CD4-positive, alpha-beta memory T cell (primary cell): ENCODE measurements around the gene CCNQ. TPM values are rescaled to one million over a fixed set of nuclear protein-coding genes. Genes with fewer than 3 reads are reported as not detected.

Source experiments
- CTCF ChIA-PET: fragments of 350-600 bp; sonication (Branson Sonifier 250); formaldehyde crosslinking; loops from one replicate; lab custom pipeline; 2021; ENCODE audit warnings: inconsistent platforms; ENCODE audit not compliant: partially characterized antibody; lab: Charles Lee
- POLR2A ChIA-PET: fragments of 350-600 bp; sonication (Branson Sonifier 250); formaldehyde crosslinking; loops from one replicate; lab custom pipeline; 2021; ENCODE audit not compliant: partially characterized antibody; lab: Charles Lee
- DNase-seq, 5 donors: peaks; one replicate each; pipeline versions ENCODE4 v3.0.0 to v3.0.0-alpha.2; 2020 to 2022; ENCODE audit warnings: mixed read lengths in 1 of 5
- H3K27ac ChIP-seq: one replicate; pipeline ENCODE4 v1.7.0; 2013; ENCODE audit warnings: low read depth, low read length
- H3K27me3 ChIP-seq: 2 replicates; pipeline ENCODE4 v1.7.0; 2013; ENCODE audit warnings: mild to moderate bottlenecking, low read length, moderate library complexity; ENCODE audit not compliant: insufficient read depth
- H3K36me3 ChIP-seq: 2 replicates; pipeline ENCODE4 v1.7.0; 2013; ENCODE audit warnings: mild to moderate bottlenecking, low read length, moderate library complexity; ENCODE audit not compliant: insufficient read depth
- H3K4me1 ChIP-seq: 2 replicates; pipeline ENCODE4 v1.7.0; 2013; ENCODE audit warnings: mild to moderate bottlenecking, low read length, moderate library complexity; ENCODE audit not compliant: insufficient read depth
- H3K4me3 ChIP-seq, 2 donors: one replicate each; pipeline ENCODE4 v1.7.0; 2013; ENCODE audit warnings: low read length in 2 of 2, mild to moderate bottlenecking in 1 of 2
- H3K9me3 ChIP-seq, 2 donors: one replicate each; pipeline ENCODE4 v1.7.0; 2013; ENCODE audit warnings: low read length in 2 of 2, control low read depth in 1 of 2; ENCODE audit not compliant: control insufficient read depth in 1 of 2
- H3K27ac Mint-ChIP-seq, 7 donors: one replicate each; pipeline ENCODE4 v1.8.0; 2020 to 2021; ENCODE audit warnings: mixed read lengths in 7 of 7, mild to moderate bottlenecking in 6 of 7, inconsistent platforms in 3 of 7, moderate library complexity in 3 of 7
- H3K27me3 Mint-ChIP-seq, 2 donors: one replicate each; pipeline ENCODE4 v1.8.0; 2020 to 2021; ENCODE audit warnings: mixed read lengths in 2 of 2
- H3K36me3 Mint-ChIP-seq, 2 donors: one replicate each; pipeline ENCODE4 v1.8.0; 2020 to 2021; ENCODE audit warnings: mixed read lengths in 2 of 2, inconsistent platforms in 1 of 2, mild to moderate bottlenecking in 1 of 2
- H3K4me1 Mint-ChIP-seq, 4 donors: one replicate each; pipeline ENCODE4 v1.8.0; 2020 to 2021; ENCODE audit warnings: mixed read lengths in 4 of 4, mild to moderate bottlenecking in 1 of 4
- H3K4me3 Mint-ChIP-seq, 8 donors: one replicate each; pipeline ENCODE4 v1.8.0; 2020 to 2021; ENCODE audit warnings: mixed read lengths in 8 of 8, mild to moderate bottlenecking in 7 of 8, moderate library complexity in 6 of 8, inconsistent platforms in 3 of 8
- H3K9me3 Mint-ChIP-seq, 8 donors: one replicate each; pipeline ENCODE4 v1.8.0; 2020 to 2021; ENCODE audit warnings: mixed read lengths in 8 of 8, mild to moderate bottlenecking in 5 of 8, inconsistent platforms in 3 of 8, moderate library complexity in 1 of 8
- intact Hi-C: fragments of 100-400 bp; cut with micrococcal nuclease; formaldehyde crosslinking; loops from one replicate; pipeline ENCODE4 v1.15.1; 2023
- polyA plus RNA-seq, 2 donors: library from polyadenylated mRNA; unstranded; fragments of 300-500 nt; fragmentation: Illumina TruSeq; gene quantifications; one replicate each; pipeline ENCODE4 v1.2.3, GENCODE V29; 2021
- total RNA-seq, 2 experiments: library from RNA; stranded (reverse); gene quantifications; one replicate each; pipeline ENCODE4 v1.2.3, GENCODE V29; 2021

Gene CCNQ
- total and polyA plus RNA-seq, 4 experiments from 2014 or later: 26.1 to 53.6 (median 38.8) TPM

GRCh38 chrX:153626025-153626633, 27.2 kb upstream of the CCNQ start:
- ChIA-PET POLR2A (no interaction called here), CTCF (no interaction called here)
- H3K36me3 Mint-ChIP-seq: no peaks in the 10 kb centered on the region
- H3K9me3 Mint-ChIP-seq: peaks cover 0 to 6% (median 4%) of the 10 kb centered on the region in 8 donors
- H3K27ac Mint-ChIP-seq: no peak overlapping the region
- Histone ChIP-seq H3K27ac (no peak overlapping the region), H3K4me1 (no peaks in the 10 kb centered on the region), H3K4me3 (no peak overlapping the region), H3K27me3 (no peaks in the 10 kb centered on the region), H3K9me3 (no peaks in the 10 kb centered on the region), H3K36me3 (no peaks in the 10 kb centered on the region)
- intact Hi-C loops: no loop called here
- no peak for DNase-seq
- peaks cover 4 to 7% of the 10 kb centered on the region in 2 donors for H3K27me3 Mint-ChIP-seq
- no peak overlapping the region for H3K4me3 Mint-ChIP-seq
- H3K4me1 Mint-ChIP-seq: no peaks in the 10 kb centered on the region

GRCh38 chrX:153625271-153626024, 26.5 kb upstream of the CCNQ start:
- Histone ChIP-seq H3K4me3 (no peak overlapping the region), H3K36me3 (no peaks in the 10 kb centered on the region), H3K4me1 (no peaks in the 10 kb centered on the region), H3K27me3 (no peaks in the 10 kb centered on the region), H3K9me3 (no peaks in the 10 kb centered on the region), H3K27ac (no peak overlapping the region)
- ChIA-PET POLR2A (no interaction called here), CTCF (no interaction called here)
- peaks cover 4 to 5% of the 10 kb centered on the region in 2 donors for H3K27me3 Mint-ChIP-seq
- H3K4me1 Mint-ChIP-seq: no peaks in the 10 kb centered on the region
- H3K27ac Mint-ChIP-seq: no peak overlapping the region
- H3K36me3 Mint-ChIP-seq: no peaks in the 10 kb centered on the region
- H3K4me3 Mint-ChIP-seq: no peak overlapping the region
- intact Hi-C loops: no loop called here
- DNase-seq: no peak
- H3K9me3 Mint-ChIP-seq: peaks cover 0 to under 1% (median 0%) of the 10 kb centered on the region in 8 donors

DNA sequence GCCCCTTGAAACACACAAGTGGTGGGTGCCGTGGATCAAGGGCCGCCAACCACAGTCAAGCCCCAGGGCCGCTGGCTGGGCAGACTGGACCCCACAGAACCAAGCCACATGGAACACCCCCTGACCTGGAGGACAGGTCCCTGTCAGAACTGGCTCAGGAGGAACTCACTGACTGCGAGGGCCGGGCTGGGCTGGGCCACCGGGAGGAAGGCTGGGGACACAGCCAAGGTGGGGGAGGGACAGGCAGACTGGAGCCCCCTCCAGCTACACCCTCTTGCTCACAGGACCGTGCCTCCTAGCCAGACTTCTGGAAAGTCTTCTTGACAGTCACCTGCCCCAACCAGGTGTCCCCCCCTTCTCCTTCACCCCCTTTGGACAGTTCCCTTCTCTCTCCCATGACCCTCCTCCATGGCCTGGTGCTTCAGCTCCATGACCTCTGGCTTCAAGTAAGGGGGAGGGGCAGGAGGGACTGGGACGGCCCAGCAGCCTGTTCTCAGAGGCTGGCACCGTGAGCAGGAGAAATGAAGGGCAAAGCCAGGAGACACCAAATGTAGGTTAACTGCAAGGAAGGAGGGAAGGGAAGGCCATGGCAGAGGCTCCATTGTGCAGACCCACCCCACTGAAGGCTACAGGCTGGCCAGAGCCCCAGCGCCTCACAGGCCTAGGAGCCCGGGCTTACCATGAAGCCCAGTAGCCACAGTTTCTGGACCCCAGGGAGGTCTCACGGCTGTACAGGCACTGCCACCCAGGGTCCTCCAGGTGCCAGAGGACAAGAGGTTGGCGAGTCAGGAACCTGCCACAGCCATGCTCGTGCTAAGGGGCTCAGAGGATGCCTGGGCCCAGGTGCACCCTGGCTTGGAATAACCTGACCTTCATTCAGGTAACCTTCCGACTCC, 25.5 kb upstream of the CCNQ start:
- intact Hi-C loops: no loop called here
- no peak overlapping the region for H3K27ac ChIP-seq
- H3K36me3 Mint-ChIP-seq: no peaks in the 10 kb centered on the region
- no peak overlapping the region for H3K27ac Mint-ChIP-seq
- ChIA-PET POLR2A (no interaction called here), CTCF (no interaction called here)
- H3K9me3 ChIP-seq: no peaks in the 10 kb centered on the region
- H3K4me3 ChIP-seq: no peak overlapping the region
- DNase-seq: no peak
- H3K27me3 ChIP-seq: no peaks in the 10 kb centered on the region
- H3K4me3 Mint-ChIP-seq: no peak overlapping the region
- no peaks in the 10 kb centered on the region for H3K36me3 ChIP-seq
- H3K4me1 ChIP-seq: no peaks in the 10 kb centered on the region
- H3K9me3 Mint-ChIP-seq: no peaks in the 10 kb centered on the region
- H3K4me1 Mint-ChIP-seq: no peaks in the 10 kb centered on the region
- H3K27me3 Mint-ChIP-seq: peaks cover 1 to 2% of the 10 kb centered on the region in 2 donors

DNA sequence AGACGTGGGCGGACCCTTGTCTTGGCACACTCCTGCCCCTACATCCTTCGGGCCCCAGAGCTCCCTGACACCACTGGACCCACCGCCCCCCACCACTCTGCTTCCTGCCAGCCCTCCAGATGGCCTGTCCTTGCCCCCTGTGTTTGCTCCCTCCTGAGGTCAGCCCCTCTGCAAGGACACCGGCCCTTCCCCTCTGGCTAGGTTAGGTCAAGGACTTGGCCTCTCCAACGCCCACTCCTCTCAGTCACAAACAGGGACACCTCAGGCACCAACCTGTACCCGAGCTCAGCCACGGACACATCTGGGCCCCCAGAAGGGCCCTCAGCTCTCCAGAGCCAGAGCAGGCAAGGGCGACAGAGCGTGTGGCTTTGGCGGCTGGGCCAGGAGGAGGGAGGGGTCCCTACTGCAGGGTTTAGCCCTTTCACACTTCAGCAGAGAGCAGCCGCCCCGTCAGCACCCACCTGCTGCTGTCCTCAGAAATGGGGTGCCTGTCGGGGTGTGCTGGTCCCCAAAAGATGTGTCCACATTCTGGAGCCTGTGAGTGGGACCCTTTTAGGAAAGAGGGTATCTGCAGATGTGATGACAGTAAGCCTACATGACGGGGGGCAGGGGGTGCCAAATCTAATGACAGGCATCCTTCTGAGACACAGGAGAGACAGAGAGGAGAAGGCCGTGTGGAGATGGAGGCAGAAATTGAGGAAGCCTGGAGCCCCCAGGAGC, 24.5 kb upstream of the CCNQ start:
- H3K4me3 Mint-ChIP-seq: no peak overlapping the region
- H3K27me3 Mint-ChIP-seq: peaks cover 1 to 2% of the 10 kb centered on the region in 2 donors
- Histone ChIP-seq H3K4me3 (no peak overlapping the region), H3K4me1 (no peaks in the 10 kb centered on the region), H3K27me3 (no peaks in the 10 kb centered on the region), H3K36me3 (no peaks in the 10 kb centered on the region), H3K27ac (no peak overlapping the region), H3K9me3 (no peaks in the 10 kb centered on the region)
- no peaks in the 10 kb centered on the region for H3K4me1 Mint-ChIP-seq
- intact Hi-C loops: no loop called here
- CTCF ChIA-PET: interaction anchor here (0.9 kb wide), 1 partner anchor 20 kb away, joined by 3 read pairs; no protein-coding TSS in a partner anchor
- H3K36me3 Mint-ChIP-seq: no peaks in the 10 kb centered on the region
- H3K27ac Mint-ChIP-seq: no peak overlapping the region
- DNase-seq: no peak
- H3K9me3 Mint-ChIP-seq: no peaks in the 10 kb centered on the region
- POLR2A ChIA-PET: no interaction called here

- H3K27ac ChIP-seq: no peak overlapping the region
- Mint-ChIP-seq H3K36me3 (no peaks in the 10 kb centered on the region), H3K4me3 (no peak overlapping the region), H3K27me3 (peaks cover 1 to 2% of the 10 kb centered on the region in 2 donors), H3K9me3 (no peaks in the 10 kb centered on the region), H3K27ac (no peak overlapping the region), H3K4me1 (no peaks in the 10 kb centered on the region)
- intact Hi-C loops: no loop called here
- CTCF ChIA-PET: interaction anchor here (0.9 kb wide), 1 partner anchor 21 kb away, joined by 3 read pairs; no protein-coding TSS in a partner anchor
- H3K4me3 ChIP-seq: no peak overlapping the region
- H3K27me3 ChIP-seq: no peaks in the 10 kb centered on the region
- H3K4me1 ChIP-seq: no peaks in the 10 kb centered on the region
- DNase-seq: no peak
- no peaks in the 10 kb centered on the region for H3K36me3 ChIP-seq
- H3K9me3 ChIP-seq: no peaks in the 10 kb centered on the region
- POLR2A ChIA-PET: no interaction called here
These were observed 23.8 kb upstream of the CCNQ start for GRCh38 chrX:153622661-153623309.

- Histone ChIP-seq H3K9me3 (no peaks in the 10 kb centered on the region), H3K4me3 (no peak overlapping the region), H3K27ac (no peak overlapping the region), H3K36me3 (no peaks in the 10 kb centered on the region), H3K27me3 (no peaks in the 10 kb centered on the region), H3K4me1 (no peaks in the 10 kb centered on the region)
- intact Hi-C loops: no loop called here
- H3K4me3 Mint-ChIP-seq: no peak overlapping the region
- CTCF ChIA-PET: no interaction called here
- no peaks in the 10 kb centered on the region for H3K4me1 Mint-ChIP-seq
- H3K27ac Mint-ChIP-seq: no peak overlapping the region
- DNase-seq: no peak
- POLR2A ChIA-PET: no interaction called here
- peaks cover under 1 to 2% of the 10 kb centered on the region in 2 donors for H3K27me3 Mint-ChIP-seq
- H3K9me3 Mint-ChIP-seq: no peaks in the 10 kb centered on the region
- H3K36me3 Mint-ChIP-seq: no peaks in the 10 kb centered on the region
These were observed 23.1 kb upstream of the CCNQ start for GRCh38 chrX:153621949-153622598.
